ENCODE results near the gene LGALSL. TPM values are rescaled to one million over a fixed set of nuclear protein-coding genes. Genes with fewer than 3 reads are reported as not detected.

LGALSL gene
- total RNA-seq, 1 donor = 5.0 TPM

DNA sequence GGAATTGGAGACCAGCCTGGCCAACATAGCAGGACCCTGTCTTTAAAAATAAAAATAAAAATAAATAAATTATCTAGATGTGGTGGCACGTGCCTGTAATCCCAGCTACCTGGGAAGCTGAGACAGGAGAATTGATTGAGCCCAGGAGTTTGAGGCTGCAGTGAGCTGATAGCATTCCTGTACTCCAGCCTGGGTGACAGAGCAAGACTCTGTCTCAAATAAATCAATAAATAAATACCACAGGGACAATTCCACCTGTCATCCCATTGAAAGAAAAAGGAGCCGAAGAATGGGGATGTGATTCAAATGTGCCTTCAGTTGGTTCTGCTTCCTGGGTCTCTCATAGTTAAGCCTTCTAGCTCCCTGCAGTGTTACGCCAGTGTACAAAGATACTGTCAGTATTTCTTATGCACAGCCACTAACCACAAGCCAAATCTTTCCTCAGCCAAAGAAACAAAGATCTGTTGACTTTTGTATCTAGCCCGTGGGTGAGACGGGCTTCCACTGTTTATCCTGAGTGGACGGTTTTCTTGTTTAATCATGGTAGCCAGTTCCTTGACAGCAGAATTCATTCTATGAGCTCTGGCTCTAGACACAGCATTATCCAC is 12.6 kb downstream of the LGALSL start:
- no peak overlapping the region for H3K4me3 ChIP-seq (ENCODE audit: low read depth, low read length)
- no peak for DNase-seq (ENCODE audit: low read depth)
- TF ChIP-seq, protein P1, sequence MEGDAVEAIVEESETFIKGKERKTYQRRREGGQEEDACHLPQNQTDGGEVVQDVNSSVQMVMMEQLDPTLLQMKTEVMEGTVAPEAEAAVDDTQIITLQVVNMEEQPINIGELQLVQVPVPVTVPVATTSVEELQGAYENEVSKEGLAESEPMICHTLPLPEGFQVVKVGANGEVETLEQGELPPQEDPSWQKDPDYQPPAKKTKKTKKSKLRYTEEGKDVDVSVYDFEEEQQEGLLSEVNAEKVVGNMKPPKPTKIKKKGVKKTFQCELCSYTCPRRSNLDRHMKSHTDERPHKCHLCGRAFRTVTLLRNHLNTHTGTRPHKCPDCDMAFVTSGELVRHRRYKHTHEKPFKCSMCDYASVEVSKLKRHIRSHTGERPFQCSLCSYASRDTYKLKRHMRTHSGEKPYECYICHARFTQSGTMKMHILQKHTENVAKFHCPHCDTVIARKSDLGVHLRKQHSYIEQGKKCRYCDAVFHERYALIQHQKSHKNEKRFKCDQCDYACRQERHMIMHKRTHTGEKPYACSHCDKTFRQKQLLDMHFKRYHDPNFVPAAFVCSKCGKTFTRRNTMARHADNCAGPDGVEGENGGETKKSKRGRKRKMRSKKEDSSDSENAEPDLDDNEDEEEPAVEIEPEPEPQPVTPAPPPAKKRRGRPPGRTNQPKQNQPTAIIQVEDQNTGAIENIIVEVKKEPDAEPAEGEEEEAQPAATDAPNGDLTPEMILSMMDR (IDR thresholded peaks at IDR 0.05; ENCODE audit: insufficient read depth, low read length) = no peak

- no peak for DNase-seq (ENCODE audit: low read depth)
- TF ChIP-seq, protein P1 (IDR thresholded peaks at IDR 0.05; ENCODE audit: insufficient read depth, low read length) = no peak
- no peak overlapping the region for H3K4me3 ChIP-seq (ENCODE audit: low read depth, low read length)
These were observed 13.3 kb downstream of the LGALSL start for GRCh38 chr2:64467096-64467843.

DNA sequence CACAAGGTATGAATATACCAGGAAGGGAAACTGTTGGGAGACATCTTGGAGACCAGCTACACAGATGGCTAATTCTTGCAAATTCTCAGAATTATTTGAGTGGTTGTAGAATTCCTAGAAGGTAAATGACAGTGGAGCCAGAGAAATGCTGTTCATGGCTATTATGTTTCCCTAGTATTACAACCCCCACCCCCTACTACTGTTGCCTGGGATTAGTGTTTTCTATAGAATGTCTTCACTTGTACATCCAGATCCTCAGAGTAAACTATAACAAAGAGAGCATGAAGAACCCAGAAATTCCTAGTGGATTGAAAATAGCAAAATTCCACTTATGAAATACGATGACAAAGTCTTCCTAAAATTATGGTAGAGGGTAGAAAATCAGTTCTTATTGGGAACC is 15.3 kb downstream of the LGALSL start:
- DNase-seq (ENCODE audit: low read depth) = no peak
- TF ChIP-seq, protein P1 (IDR thresholded peaks at IDR 0.05; ENCODE audit: insufficient read depth, low read length) = no peak
- no peak overlapping the region for H3K4me3 ChIP-seq (ENCODE audit: low read depth, low read length)

DNA sequence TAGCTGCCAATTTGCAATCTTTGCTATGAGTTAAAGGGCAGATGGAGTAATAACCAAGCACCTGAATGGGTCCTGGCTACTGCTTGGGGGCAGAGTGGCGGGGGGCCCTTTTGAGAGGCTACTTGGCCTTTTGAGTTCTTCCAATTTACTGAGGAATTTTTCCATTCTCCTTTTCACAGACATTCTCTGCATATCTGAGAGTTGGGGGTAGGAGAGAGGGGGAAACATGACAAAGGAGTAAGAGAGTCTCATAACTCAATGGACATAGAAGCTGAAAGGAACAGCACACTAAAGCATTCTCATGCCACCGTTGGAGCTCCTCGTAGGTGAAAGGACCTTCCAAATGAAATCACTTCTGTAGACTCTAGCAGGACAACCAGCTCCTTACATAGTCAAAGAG is 16.1 kb downstream of the LGALSL start:
- no peak for DNase-seq (ENCODE audit: low read depth)
- no peak overlapping the region for H3K4me3 ChIP-seq (ENCODE audit: low read depth, low read length)
- TF ChIP-seq, protein P1 (IDR thresholded peaks at IDR 0.05; ENCODE audit: insufficient read depth, low read length) = no peak

- no peak for DNase-seq (ENCODE audit: low read depth)
- H3K4me3 ChIP-seq (ENCODE audit: low read depth, low read length) = no peak overlapping the region
These were observed 16.9 kb downstream of the LGALSL start for GRCh38 chr2:64470766-64471295.

GRCh38 chr2:64471600-64471999 is 17.6 kb downstream of the LGALSL start:
- TF ChIP-seq, protein P1 (IDR thresholded peaks at IDR 0.05; ENCODE audit: insufficient read depth, low read length) = no peak
- H3K4me3 ChIP-seq (ENCODE audit: low read depth, low read length) = no peak overlapping the region
- no peak for DNase-seq (ENCODE audit: low read depth)

More at GRCh38 chr2:64470766-64471295, 16.9 kb downstream of the LGALSL start:
- TF ChIP-seq, protein P1 (IDR thresholded peaks at IDR 0.05; ENCODE audit: insufficient read depth, low read length) = no peak
